HG03457 (cell line): ENCODE data around the gene GALNT17.
"Not testable (repeated sequence)": the region's sequence is repeated elsewhere in the genome, so short reads cannot be mapped to it uniquely, and the experiment has no call there.

Experiments used
- ATAC-seq: cut with Tn5 transposase; IDR thresholded peaks from one replicate; pipeline ENCODE4 v1.9.1; 2021; ENCODE audit warnings: moderate number of reproducible peaks; ENCODE audit not compliant: unreplicated experiment

GALNT17 gene

GRCh38 chr7:71229699-71230098 lies 97.8 kb downstream of the GALNT17 start:
- no peak for ATAC-seq

GRCh38 chr7:71235253-71235652 lies 103.3 kb downstream of the GALNT17 start:
- no peak for ATAC-seq

DNA sequence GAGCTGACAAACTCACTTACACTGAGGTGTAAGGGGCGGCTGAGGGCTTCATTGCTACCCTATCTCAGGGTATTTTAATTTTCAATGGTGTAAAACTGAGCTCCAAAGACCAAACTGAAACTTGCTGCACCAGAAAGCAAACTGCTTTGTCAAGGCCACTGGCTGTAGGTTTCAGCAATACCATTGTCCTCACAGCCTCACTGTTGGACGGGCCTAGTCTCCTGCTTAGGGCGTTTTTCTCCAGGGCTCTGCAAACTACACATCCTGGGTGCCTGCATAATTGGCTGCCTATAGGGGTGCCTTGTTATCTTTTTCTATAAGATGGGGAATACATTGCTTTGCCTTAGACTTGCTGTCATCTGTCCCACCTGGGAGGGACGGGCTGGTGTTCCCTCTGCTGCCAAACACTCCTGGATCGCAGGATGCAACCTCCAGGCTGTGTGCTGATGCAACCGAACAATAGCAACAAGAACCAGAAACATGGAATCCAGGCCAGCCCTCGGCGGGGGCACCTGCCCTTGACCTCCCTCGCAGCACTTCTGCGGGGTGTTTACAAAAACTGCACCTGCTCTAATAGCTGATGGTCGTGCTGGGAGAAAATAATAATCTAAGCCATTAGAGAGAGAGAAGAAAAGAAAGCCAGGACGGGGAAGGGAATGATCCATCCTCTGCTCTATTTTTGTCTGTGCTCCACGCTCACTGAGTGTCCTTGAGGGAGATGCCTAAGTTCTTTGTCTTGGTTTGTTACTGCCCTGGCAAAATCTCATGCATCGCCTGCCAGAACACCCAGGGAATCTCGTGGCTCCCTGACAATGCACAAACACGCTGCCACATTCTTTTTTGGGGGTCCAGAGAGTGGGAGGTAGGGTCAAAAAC lies 104.5 kb downstream of the GALNT17 start:
- no peak for ATAC-seq

DNA sequence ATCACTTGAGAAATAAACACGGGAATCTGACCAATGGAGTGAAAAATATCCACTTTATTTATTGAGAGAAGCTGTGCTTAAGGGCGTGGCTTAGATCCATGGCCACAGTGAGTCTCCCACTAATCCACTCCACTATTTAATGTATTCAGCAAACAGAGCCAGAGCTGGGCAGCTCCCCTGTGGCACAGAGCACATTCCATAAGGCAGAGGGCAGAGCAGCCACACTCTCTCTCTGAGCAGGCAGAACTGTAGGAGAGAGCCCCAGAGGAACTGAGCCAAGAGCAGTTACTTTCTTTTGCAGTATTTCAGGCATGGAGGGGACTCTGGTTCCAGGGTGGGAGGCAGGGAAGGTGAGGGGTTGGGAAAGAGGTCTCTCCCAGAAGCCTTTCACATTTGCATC lies 106.0 kb downstream of the GALNT17 start:
- ATAC-seq: no peak

GRCh38 chr7:71238581-71239295 lies 106.8 kb downstream of the GALNT17 start:
- no peak for ATAC-seq

- no peak for ATAC-seq
These were observed 107.8 kb downstream of the GALNT17 start for GRCh38 chr7:71239586-71240268.

DNA sequence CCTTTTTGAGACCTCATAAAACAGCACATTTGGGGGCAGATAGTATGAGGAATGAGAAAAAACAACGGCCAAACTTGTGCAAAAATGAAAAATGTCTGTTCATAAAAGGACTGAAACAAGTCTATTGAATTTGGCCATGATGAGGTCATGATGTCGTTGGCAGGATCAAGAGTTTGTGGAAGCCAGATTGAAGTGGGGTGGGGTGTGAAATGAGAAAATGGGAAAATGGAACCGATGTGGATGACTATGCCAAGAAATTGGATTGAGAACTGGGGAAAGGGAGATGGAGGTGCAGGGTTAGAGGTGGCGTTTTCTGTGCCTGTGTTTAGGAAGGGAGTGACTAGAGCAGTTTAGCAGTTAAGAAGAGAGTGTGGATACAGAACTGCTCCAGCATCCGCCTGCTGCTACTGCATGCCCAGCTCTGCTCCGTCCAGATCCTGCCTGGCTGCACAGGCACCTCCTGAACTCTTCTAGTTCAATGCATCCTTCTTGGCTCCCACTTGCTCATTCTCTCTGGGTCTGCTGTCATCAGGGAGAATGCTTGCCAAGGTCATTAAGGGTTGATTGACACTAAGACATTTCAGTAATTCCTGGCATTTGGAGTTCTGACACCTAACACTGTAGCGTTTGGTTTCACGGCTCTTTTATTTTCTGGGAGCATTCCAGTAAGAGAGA lies 111.9 kb downstream of the GALNT17 start:
- ATAC-seq: no peak

- no peak for ATAC-seq
These were observed 113.1 kb downstream of the GALNT17 start for GRCh38 chr7:71245038-71245437.

- no peak for ATAC-seq
These were observed 119.8 kb downstream of the GALNT17 start for GRCh38 chr7:71251706-71252105.

DNA sequence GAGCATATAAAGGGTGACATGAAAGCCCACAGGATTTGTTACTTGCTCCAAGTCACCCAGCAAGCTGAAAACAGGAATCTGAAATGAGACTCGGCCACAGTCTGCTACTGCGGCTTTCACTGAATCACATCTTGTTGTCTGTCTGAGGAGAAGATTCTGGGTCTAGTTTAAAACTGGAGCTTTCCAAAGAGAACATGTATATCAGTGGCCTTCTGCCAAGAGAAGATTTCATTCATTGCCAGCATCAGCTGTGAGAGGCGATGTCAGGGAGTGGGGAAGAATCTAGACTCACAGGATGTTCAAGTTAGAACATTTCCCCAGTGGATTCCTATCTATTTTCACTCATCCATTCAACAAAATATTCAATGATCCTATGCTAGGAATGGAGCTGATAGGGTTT lies 122.8 kb downstream of the GALNT17 start:
- ATAC-seq: no peak

- no peak for ATAC-seq
These were observed 123.7 kb downstream of the GALNT17 start for GRCh38 chr7:71255537-71256178.

GRCh38 chr7:71261066-71261465 lies 129.1 kb downstream of the GALNT17 start:
- ATAC-seq: no peak

GRCh38 chr7:71262834-71263233 lies 130.9 kb downstream of the GALNT17 start:
- not testable (repeated sequence) for ATAC-seq

GRCh38 chr7:71264005-71264404 lies 132.1 kb downstream of the GALNT17 start:
- no peak for ATAC-seq

- no peak for ATAC-seq
These were observed 135.0 kb downstream of the GALNT17 start for GRCh38 chr7:71266912-71267311.

DNA sequence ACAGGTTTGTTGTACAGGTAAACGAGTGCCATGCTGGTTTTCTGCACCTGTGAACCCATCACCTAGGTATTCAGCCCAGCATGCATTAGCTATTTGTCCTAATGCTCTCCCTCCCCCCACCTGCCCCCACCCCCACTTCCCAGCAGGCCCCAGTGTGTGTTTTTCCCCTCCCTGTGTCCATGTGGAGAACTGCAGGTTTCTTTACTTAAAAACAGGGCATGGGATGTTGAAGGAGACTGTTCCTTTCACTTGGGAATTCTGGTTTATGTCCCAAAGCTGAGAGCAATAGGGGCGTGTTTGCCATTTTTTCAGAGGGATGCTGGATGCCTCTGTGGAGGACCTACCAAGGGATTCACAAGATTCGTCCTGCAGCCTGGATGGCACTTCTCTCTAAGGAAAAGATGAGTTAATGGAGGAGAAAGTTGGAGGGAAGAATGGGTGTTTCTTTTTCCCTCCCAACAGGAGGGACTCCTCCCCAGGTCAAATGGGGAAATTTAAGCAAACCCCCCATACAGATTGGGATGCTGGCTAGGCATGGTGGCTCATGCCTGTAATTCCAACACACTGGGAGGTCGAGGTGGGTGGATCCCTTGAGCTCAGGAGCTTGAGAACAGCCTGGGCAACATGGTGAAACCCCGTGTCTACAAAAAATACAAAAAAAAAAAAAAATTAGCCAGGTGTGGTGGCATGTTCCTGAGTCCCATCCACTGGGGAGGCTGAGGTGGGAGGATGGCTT lies 136.0 kb downstream of the GALNT17 start:
- ATAC-seq: no peak

DNA sequence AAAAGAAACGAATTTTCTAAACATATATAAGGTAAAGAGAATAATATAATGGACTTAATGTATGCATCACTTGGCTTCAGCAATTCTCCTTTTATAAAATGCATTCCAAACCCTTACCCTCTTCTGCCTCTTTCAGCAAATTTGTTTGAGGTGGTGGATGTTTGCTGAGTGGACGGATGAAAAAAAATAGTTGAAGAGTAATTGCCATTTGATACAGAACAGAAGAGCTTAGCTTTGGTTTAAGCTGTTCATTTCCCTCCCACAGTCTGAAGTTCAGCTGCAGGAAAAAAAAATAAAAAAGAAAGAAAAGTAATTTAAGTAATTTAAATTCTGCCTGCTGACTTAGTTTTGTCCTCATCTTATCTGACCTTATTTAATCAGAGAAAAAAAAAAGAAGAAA lies 138.6 kb downstream of the GALNT17 start:
- ATAC-seq: no peak

- ATAC-seq: no peak
These were observed 139.3 kb downstream of the GALNT17 start for GRCh38 chr7:71271203-71271602.

GRCh38 chr7:71272509-71273490 lies 140.9 kb downstream of the GALNT17 start:
- no peak for ATAC-seq
